Mammary epithelial cell (primary cell): Measurements from ENCODE around the gene ARID3A.

Source experiments
- EZH2 ChIP-seq: IDR thresholded peaks from 2 replicates; pipeline ENCODE4 v1.6.1; 2012; ENCODE audit warnings: low read length, inconsistent platforms, borderline replicate concordance
- TF ChIP-seq, protein P1 (sequence below), 2 donors: IDR thresholded peaks in 1 of 2; conservative IDR thresholded peaks in 1 of 2; 2 replicates each; pipeline ENCODE4 v1.5.1; 2011 to 2012; ENCODE audit warnings: inconsistent platforms in 2 of 2, low read length in 2 of 2, mild to moderate bottlenecking in 2 of 2, control low read depth in 1 of 2, low read depth in 1 of 2; ENCODE audit not compliant: insufficient read depth in 1 of 2; ENCODE audit errors: extremely low read depth in 1 of 2

DNA sequence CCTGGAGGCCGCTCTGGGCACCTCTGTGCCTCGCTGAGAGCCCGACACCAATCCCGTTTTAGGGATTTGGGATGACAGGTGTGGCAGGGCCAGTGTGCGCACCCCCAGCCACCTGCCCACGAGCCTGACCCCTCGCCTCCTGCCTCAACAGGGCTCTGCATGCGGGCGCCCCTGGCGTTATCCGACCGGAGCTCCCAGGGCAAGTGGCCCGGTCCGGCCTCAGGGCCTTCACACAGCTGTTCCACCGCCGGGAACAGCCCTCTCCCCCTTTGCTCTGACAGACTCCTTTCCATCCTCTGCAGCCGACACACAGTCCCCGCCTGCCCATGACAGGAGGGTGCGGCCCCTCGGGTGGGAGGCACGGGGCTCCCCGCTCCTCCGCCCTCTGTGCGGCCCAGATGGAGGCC is 51.2 kb downstream of the ARID3A start:
- TF ChIP-seq EZH2, result no peak
- TF ChIP-seq, protein P1, sequence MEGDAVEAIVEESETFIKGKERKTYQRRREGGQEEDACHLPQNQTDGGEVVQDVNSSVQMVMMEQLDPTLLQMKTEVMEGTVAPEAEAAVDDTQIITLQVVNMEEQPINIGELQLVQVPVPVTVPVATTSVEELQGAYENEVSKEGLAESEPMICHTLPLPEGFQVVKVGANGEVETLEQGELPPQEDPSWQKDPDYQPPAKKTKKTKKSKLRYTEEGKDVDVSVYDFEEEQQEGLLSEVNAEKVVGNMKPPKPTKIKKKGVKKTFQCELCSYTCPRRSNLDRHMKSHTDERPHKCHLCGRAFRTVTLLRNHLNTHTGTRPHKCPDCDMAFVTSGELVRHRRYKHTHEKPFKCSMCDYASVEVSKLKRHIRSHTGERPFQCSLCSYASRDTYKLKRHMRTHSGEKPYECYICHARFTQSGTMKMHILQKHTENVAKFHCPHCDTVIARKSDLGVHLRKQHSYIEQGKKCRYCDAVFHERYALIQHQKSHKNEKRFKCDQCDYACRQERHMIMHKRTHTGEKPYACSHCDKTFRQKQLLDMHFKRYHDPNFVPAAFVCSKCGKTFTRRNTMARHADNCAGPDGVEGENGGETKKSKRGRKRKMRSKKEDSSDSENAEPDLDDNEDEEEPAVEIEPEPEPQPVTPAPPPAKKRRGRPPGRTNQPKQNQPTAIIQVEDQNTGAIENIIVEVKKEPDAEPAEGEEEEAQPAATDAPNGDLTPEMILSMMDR (conservative IDR thresholded peaks at IDR 0.05 in 1 of 2, IDR thresholded peaks at IDR 0.05 in 1 of 2; ENCODE audit: extremely low read depth in 1 of 2, insufficient read depth in 1 of 2, low read depth in 1 of 2, low read length in 2 of 2), result no peak
